SJCRH30 (cell line): ENCODE measurements around the gene SRSF8. TPM values are rescaled to one million over a fixed set of nuclear protein-coding genes. Genes with fewer than 3 reads are reported as not detected.
"Not testable (repeated sequence)": the region's sequence is repeated elsewhere in the genome, so short reads cannot be mapped to it uniquely, and the experiment has no call there.

ENCODE experiments used
- DNase-seq, 2 experiments: peaks; one replicate each; pipeline ENCODE4 v3.0.0-alpha.2; 2015 to 2020
- H3K27ac ChIP-seq: fragments of 250-450 bp; sonication (Bioruptor Pico); 2 replicates; pipeline ENCODE4 v1.5.1; 2020; ENCODE audit warnings: mild to moderate bottlenecking, moderate library complexity
- H3K27me3 ChIP-seq: fragments of 250-450 bp; sonication (Bioruptor Pico); 2 replicates; pipeline ENCODE4 v1.5.1; 2020; ENCODE audit warnings: mild to moderate bottlenecking, moderate library complexity
- H3K36me3 ChIP-seq: fragments of 250-450 bp; sonication (Bioruptor Pico); 2 replicates; pipeline ENCODE4 v1.5.1; 2020; ENCODE audit warnings: mild to moderate bottlenecking, moderate library complexity
- H3K4me1 ChIP-seq: fragments of 250-450 bp; sonication (Bioruptor Pico); 2 replicates; pipeline ENCODE4 v1.5.1; 2020; ENCODE audit warnings: mild to moderate bottlenecking, moderate library complexity
- H3K4me3 ChIP-seq: fragments of 250-450 bp; sonication (Bioruptor Pico); 2 replicates; pipeline ENCODE4 v1.5.1; 2020; ENCODE audit warnings: mild to moderate bottlenecking, moderate library complexity
- H3K9me3 ChIP-seq: fragments of 250-450 bp; sonication (Bioruptor Pico); replicated peaks from 2 replicates; pipeline ENCODE4 v1.5.1; 2020; ENCODE audit warnings: mild to moderate bottlenecking, moderate library complexity
- total RNA-seq: library from RNA; depleted of rRNA; stranded (reverse); fragments of >200 nt; shearing (Covaris generic); gene quantifications from 2 replicates; pipeline ENCODE4 v1.2.3, GENCODE V29; 2014

Gene SRSF8
- total RNA-seq, 1 experiment from 2014 or later, result 10.9 TPM

- DNase-seq, result no peak
- Histone ChIP-seq H3K4me3 (no peak overlapping the region), H3K27me3 (no peaks in the 10 kb centered on the region), H3K27ac (no peak overlapping the region), H3K9me3 (no peaks in the 10 kb centered on the region), H3K36me3 (no peaks in the 10 kb centered on the region), H3K4me1 (peaks cover 30% of the 10 kb centered on the region)
Measured at GRCh38 chr11:95098826-95099225, 32.1 kb downstream of the SRSF8 start.

GRCh38 chr11:95100191-95100648 lies 33.5 kb downstream of the SRSF8 start:
- no peaks in the 10 kb centered on the region for H3K36me3 ChIP-seq
- peak in 1 of 2 experiments; percentile 17 for DNase-seq
- H3K4me3 ChIP-seq, result no peak overlapping the region
- no peaks in the 10 kb centered on the region for H3K9me3 ChIP-seq
- peaks cover 30% of the 10 kb centered on the region for H3K4me1 ChIP-seq
- no peak overlapping the region for H3K27ac ChIP-seq
- no peaks in the 10 kb centered on the region for H3K27me3 ChIP-seq

DNA sequence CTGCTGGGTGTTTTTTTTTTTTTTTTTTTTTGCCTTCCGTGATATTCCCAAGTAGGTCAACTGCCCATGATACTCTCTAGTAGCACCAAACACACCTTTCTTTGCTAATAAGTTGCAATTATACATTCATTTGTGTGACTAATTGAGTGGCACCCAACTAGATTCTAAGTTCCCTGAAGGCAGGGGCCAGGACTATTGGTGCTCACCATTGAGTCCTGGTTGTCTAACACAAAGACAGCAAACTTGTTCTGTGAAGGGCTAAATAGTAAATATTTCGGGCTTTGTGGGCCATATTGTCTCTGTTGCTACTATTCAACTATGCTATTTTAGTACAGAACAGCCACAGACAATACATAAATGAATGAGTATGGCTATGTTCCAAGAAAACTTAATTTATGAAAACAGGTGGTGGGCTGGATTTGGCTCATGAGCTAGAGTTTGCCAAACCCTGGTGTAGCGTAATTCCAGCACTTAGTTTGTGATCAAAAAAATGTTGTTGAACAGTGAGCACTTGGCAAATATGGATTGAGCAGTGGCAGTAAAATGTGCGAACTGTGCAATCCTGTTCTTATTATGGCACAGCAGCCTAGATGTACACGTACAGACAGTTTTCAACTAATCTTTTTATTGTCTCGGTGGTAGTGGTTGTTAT lies 34.3 kb downstream of the SRSF8 start:
- H3K27me3 ChIP-seq, result no peaks in the 10 kb centered on the region
- H3K9me3 ChIP-seq, result no peaks in the 10 kb centered on the region
- peaks cover 23% of the 10 kb centered on the region for H3K4me1 ChIP-seq
- H3K36me3 ChIP-seq, result no peaks in the 10 kb centered on the region
- no peak overlapping the region for H3K4me3 ChIP-seq
- peak; percentile 45 to 80 for DNase-seq
- peak overlapping the region; percentile 52 for H3K27ac ChIP-seq

DNA sequence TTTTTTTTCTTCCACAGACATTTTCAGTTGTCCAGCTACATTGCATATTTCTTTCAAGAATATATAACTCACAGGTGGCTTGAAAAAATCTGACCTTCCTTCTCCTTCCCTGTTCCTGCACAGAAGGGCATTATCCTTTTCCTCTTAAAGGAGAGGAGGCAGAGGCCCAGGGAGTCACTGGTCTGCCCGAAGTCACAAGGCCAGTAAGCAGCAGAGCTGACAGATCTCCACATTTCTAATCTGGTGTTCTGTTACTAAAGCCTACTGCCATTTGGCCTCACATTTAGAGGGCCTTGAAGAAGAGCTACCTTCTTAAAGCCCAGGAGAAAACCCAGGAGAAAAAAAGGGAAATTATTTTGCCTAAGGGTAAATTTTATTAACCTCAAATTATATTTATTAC lies 35.2 kb downstream of the SRSF8 start:
- no peaks in the 10 kb centered on the region for H3K27me3 ChIP-seq
- no peak overlapping the region for H3K4me3 ChIP-seq
- H3K4me1 ChIP-seq, result peaks cover 16% of the 10 kb centered on the region
- H3K36me3 ChIP-seq, result no peaks in the 10 kb centered on the region
- no peak overlapping the region for H3K27ac ChIP-seq
- peak in 1 of 2 experiments; percentile 29 for DNase-seq
- no peaks in the 10 kb centered on the region for H3K9me3 ChIP-seq

GRCh38 chr11:95102733-95103132 lies 36.0 kb downstream of the SRSF8 start:
- Histone ChIP-seq H3K4me1 (peaks cover 16% of the 10 kb centered on the region), H3K36me3 (no peaks in the 10 kb centered on the region), H3K27me3 (no peaks in the 10 kb centered on the region), H3K4me3 (no peak overlapping the region), H3K9me3 (no peaks in the 10 kb centered on the region), H3K27ac (no peak overlapping the region)
- no peak for DNase-seq

- Histone ChIP-seq H3K4me1 (peaks cover 16% of the 10 kb centered on the region), H3K27ac (no peak overlapping the region)
Measured at GRCh38 chr11:95103701-95104100, 37.0 kb downstream of the SRSF8 start.

DNA sequence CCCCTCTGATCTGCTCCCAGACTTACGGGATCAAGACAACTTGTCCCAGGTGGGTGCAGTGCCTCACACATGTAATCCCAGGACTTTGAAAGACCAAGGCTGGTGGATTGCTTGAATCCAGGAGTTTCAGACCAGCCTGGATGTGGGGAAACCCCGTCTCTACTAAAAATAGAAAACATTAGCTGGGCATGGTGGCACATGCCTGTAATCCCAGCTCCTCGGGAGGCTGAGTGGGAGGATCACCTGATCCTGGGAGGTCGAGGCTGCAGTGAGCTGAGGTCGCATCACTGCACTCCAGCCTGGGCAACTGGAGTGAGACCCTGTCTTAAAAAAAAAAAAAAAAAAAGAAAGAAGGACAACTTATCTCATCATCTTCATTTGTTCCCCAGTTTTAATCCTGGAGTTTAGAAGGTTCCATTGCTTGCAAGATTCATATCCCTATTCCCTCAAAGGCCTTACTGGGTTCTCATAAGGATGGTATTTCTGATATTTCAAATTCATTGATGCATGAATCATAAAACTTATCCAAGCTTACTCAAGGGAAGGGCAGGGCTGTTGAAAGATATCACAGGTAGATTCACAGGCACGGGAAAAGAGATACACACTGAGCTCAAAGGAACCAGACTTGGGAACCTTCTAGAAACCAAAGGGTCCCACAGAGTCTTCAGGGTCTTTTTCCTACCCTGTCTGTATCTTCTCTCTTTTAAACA lies 37.6 kb downstream of the SRSF8 start:
- H3K36me3 ChIP-seq, result no peaks in the 10 kb centered on the region
- H3K4me1 ChIP-seq, result peaks cover 16% of the 10 kb centered on the region
- H3K9me3 ChIP-seq, result no peaks in the 10 kb centered on the region
- H3K27me3 ChIP-seq, result no peaks in the 10 kb centered on the region
- DNase-seq, result no peak
- no peak overlapping the region for H3K27ac ChIP-seq
- H3K4me3 ChIP-seq, result no peak overlapping the region

More at GRCh38 chr11:95103701-95104100, 37.0 kb downstream of the SRSF8 start:
- no peak for DNase-seq
- Histone ChIP-seq H3K9me3 (no peaks in the 10 kb centered on the region), H3K4me3 (no peak overlapping the region), H3K27me3 (no peaks in the 10 kb centered on the region), H3K36me3 (no peaks in the 10 kb centered on the region)

- no peak overlapping the region for H3K4me3 ChIP-seq
- H3K27ac ChIP-seq, result no peak overlapping the region
- H3K9me3 ChIP-seq, result no peaks in the 10 kb centered on the region
- no peak for DNase-seq
- no peaks in the 10 kb centered on the region for H3K36me3 ChIP-seq
- no peaks in the 10 kb centered on the region for H3K27me3 ChIP-seq
- peaks cover 16% of the 10 kb centered on the region for H3K4me1 ChIP-seq
Measured at GRCh38 chr11:95104856-95105255, 38.1 kb downstream of the SRSF8 start.

DNA sequence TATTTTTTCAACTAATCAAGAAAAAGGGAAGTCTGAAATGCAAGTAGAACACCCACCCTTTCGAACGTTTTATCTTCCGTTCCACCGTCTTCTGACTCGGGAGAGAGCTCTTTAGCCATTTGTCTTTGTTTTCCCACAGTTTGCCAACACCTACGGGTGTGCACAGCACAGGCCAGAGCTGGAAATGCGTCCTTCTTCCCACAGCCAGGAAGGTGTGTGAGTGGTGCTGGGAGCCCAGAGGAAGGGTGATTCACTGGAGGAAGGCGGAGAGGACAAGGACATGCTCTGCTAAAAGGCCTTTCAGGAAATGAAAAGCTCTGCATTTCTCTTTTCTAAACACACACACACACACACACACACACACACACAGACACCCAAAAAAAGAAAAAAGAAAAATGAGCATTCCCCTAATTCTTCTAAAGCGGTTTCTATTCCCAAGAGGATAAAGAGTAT lies 41.5 kb downstream of the SRSF8 start:
- H3K36me3 ChIP-seq, result no peaks in the 10 kb centered on the region
- H3K27ac ChIP-seq, result no peak overlapping the region
- H3K4me1 ChIP-seq, result no peaks in the 10 kb centered on the region
- no peak for DNase-seq
- no peaks in the 10 kb centered on the region for H3K9me3 ChIP-seq
- no peak overlapping the region for H3K4me3 ChIP-seq
- no peaks in the 10 kb centered on the region for H3K27me3 ChIP-seq

GRCh38 chr11:95108671-95109551 lies 42.2 kb downstream of the SRSF8 start:
- Histone ChIP-seq H3K4me1 (no peaks in the 10 kb centered on the region), H3K4me3 (no peak overlapping the region), H3K27ac (no peak overlapping the region), H3K9me3 (no peaks in the 10 kb centered on the region), H3K27me3 (no peaks in the 10 kb centered on the region), H3K36me3 (no peaks in the 10 kb centered on the region)
- no peak for DNase-seq

DNA sequence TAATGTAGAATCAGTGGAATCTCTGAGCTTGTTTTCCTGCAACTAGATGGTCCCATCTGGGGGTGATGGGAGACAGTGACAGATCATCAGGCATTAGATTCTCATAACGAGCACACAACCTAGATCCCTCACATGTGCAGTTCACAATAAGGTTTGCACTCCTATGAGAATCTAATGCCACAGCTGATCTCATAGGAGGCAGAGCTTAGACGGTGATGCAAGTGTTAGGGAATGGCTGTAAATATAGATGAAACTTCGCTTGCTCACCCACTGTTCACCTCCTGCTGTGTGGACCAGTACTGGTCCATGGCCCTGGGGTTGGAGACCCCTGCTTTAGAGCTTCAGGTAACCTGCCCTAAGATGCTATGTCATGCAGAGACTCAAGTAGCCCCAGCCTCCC lies 44.8 kb downstream of the SRSF8 start:
- not testable (repeated sequence) for H3K27me3 ChIP-seq, H3K27ac ChIP-seq, H3K36me3 ChIP-seq, H3K4me1 ChIP-seq, H3K9me3 ChIP-seq, H3K4me3 ChIP-seq, DNase-seq

GRCh38 chr11:95111923-95112540 lies 45.3 kb downstream of the SRSF8 start:
- no peak overlapping the region for H3K4me3 ChIP-seq
- H3K36me3 ChIP-seq, result no peaks in the 10 kb centered on the region
- no peaks in the 10 kb centered on the region for H3K4me1 ChIP-seq
- H3K27me3 ChIP-seq, result no peaks in the 10 kb centered on the region
- H3K27ac ChIP-seq, result no peak overlapping the region
- no peaks in the 10 kb centered on the region for H3K9me3 ChIP-seq
- DNase-seq, result no peak

DNA sequence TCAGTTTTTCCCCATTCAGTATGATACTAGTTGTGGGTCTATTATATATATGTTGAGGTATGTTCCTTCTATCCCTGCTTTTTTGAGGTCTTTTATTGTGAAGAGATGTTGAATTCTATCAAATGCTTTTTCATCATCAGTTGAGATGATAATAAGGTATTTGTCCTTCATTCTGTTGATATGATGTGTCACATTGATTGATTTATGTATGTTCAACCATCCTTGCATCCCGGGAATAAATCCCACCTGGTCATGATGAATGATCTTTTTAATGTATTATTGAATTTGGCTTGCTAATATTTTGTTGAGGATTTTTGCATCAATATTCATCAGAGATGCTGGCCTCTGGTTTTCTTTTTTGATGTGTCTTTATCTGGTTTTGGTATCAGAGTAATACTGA lies 48.9 kb downstream of the SRSF8 start:
- Histone ChIP-seq H3K4me1 (no peaks in the 10 kb centered on the region), H3K4me3 (no peak overlapping the region), H3K36me3 (no peaks in the 10 kb centered on the region), H3K27ac (no peak overlapping the region), H3K9me3 (no peaks in the 10 kb centered on the region), H3K27me3 (no peaks in the 10 kb centered on the region)
- no peak for DNase-seq

- H3K4me1 ChIP-seq, result peaks cover 6% of the 10 kb centered on the region
- no peak overlapping the region for H3K4me3 ChIP-seq
- no peak overlapping the region for H3K27ac ChIP-seq
- H3K9me3 ChIP-seq, result no peaks in the 10 kb centered on the region
- H3K36me3 ChIP-seq, result no peaks in the 10 kb centered on the region
- DNase-seq, result no peak
- no peaks in the 10 kb centered on the region for H3K27me3 ChIP-seq
Measured at GRCh38 chr11:95119361-95120060, 52.8 kb downstream of the SRSF8 start.
